WERI-Rb-1 (cell line): ENCODE measurements around the gene PRKAG2.

Experiments
- DNase-seq: peaks from one replicate; pipeline ENCODE4 v3.0.0-alpha.2; 2020
- H3K27ac ChIP-seq: fragments of 250-450 bp; sonication (Bioruptor Pico); 2 replicates; pipeline ENCODE4 v1.5.1; 2020; ENCODE audit warnings: mild to moderate bottlenecking, moderate library complexity
- H3K27me3 ChIP-seq: fragments of 250-450 bp; sonication (Bioruptor Pico); 2 replicates; pipeline ENCODE4 v1.5.1; 2021; ENCODE audit warnings: mild to moderate bottlenecking, low read depth, moderate library complexity; ENCODE audit not compliant: insufficient read depth, severe bottlenecking
- H3K36me3 ChIP-seq: fragments of 250-450 bp; sonication (Bioruptor Pico); 2 replicates; pipeline ENCODE4 v1.5.1; 2020; ENCODE audit warnings: mild to moderate bottlenecking, moderate library complexity
- H3K4me3 ChIP-seq: 2 replicates; pipeline ENCODE4 v1.5.1; 2011; ENCODE audit warnings: low read depth, mild to moderate bottlenecking, control low read depth, low read length
- H3K9me3 ChIP-seq: fragments of 250-450 bp; sonication (Bioruptor Pico); 2 replicates; pipeline ENCODE4 v1.5.1; 2021; ENCODE audit warnings: mild to moderate bottlenecking, moderate library complexity; ENCODE audit not compliant: severe bottlenecking
- CTCF ChIP-seq: IDR thresholded peaks from 2 replicates; pipeline ENCODE4 v1.5.1; 2011; ENCODE audit warnings: low read depth, mild to moderate bottlenecking, control low read depth, inconsistent platforms, low read length

PRKAG2 gene

GRCh38 chr7:151757274-151757673, 119.6 kb downstream of the PRKAG2 start:
- H3K27ac ChIP-seq: no peak overlapping the region
- no peak for TF ChIP-seq CTCF

GRCh38 chr7:151756866-151757265, 120.0 kb downstream of the PRKAG2 start:
- H3K36me3 ChIP-seq: no peaks in the 10 kb centered on the region
- no peak overlapping the region for H3K4me3 ChIP-seq
- H3K9me3 ChIP-seq: no peaks in the 10 kb centered on the region
- H3K27me3 ChIP-seq: no peaks in the 10 kb centered on the region
- DNase-seq: no peak
- no peak for TF ChIP-seq CTCF
- H3K27ac ChIP-seq: no peak overlapping the region

More at GRCh38 chr7:151757274-151757673, 119.6 kb downstream of the PRKAG2 start:
- Histone ChIP-seq H3K9me3 (no peaks in the 10 kb centered on the region), H3K4me3 (no peak overlapping the region), H3K27me3 (no peaks in the 10 kb centered on the region), H3K36me3 (no peaks in the 10 kb centered on the region)
- DNase-seq: no peak

- DNase-seq: no peak
- Histone ChIP-seq H3K27ac (no peak overlapping the region), H3K36me3 (no peaks in the 10 kb centered on the region)
Observed at GRCh38 chr7:151756076-151756731, 120.7 kb downstream of the PRKAG2 start.

GRCh38 chr7:151755131-151755801, 121.6 kb downstream of the PRKAG2 start:
- TF ChIP-seq CTCF: no peak
- H3K27ac ChIP-seq: no peak overlapping the region
- no peaks in the 10 kb centered on the region for H3K9me3 ChIP-seq
- no peaks in the 10 kb centered on the region for H3K27me3 ChIP-seq
- no peak overlapping the region for H3K4me3 ChIP-seq
- H3K36me3 ChIP-seq: no peaks in the 10 kb centered on the region
- DNase-seq: peak; percentile 24

More at GRCh38 chr7:151756076-151756731, 120.7 kb downstream of the PRKAG2 start:
- TF ChIP-seq CTCF: no peak
- Histone ChIP-seq H3K9me3 (no peaks in the 10 kb centered on the region), H3K27me3 (no peaks in the 10 kb centered on the region), H3K4me3 (no peak overlapping the region)

DNA sequence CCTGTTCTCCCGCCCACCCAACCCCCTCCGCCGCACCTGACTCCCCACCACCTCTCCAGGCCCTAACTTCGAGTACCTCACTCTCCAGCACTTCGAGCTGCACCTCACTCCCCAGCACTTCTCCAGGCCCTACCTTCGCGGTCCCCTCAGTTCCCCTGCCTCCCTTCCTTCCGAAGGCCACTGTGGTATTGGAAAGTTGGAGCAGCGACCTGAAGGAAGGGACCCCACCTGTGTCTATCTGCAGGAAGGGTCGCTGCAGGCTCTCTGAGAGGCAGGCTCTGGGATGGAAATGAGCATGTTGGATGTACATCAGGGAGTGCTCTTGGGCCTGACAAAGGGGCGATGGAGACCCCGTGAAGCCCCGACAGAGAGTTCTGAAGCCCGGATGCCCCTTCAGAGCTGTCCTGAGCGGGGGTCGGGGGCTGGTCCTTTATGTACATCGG, 122.2 kb downstream of the PRKAG2 start:
- no peak overlapping the region for H3K27ac ChIP-seq
- no peaks in the 10 kb centered on the region for H3K27me3 ChIP-seq
- H3K9me3 ChIP-seq: no peaks in the 10 kb centered on the region
- TF ChIP-seq CTCF: no peak
- DNase-seq: no peak
- no peak overlapping the region for H3K4me3 ChIP-seq
- H3K36me3 ChIP-seq: no peaks in the 10 kb centered on the region
